A673 (cell line): Measurements from ENCODE around the gene TST. TPM values are rescaled to one million over a fixed set of nuclear protein-coding genes. Genes with fewer than 3 reads are reported as not detected.

Experiments
- BruUV-seq: library from RNA; stranded (reverse); fragments of 400-500 nt; replicated peaks from 2 replicates; lab custom pipeline; 2021; lab: Mats Ljungman, UMichigan
- CTCF ChIA-PET: fragments of 300-600 bp; sonication (Branson Sonifier 250); formaldehyde crosslinking; loops from one replicate; lab custom pipeline; 2022; ENCODE audit warnings: antibody characterized with exemption; lab: Charles Lee
- POLR2A ChIA-PET: fragments of 300-600 bp; sonication (Branson Sonifier 250); formaldehyde crosslinking; loops from one replicate; lab custom pipeline; 2022; ENCODE audit warnings: antibody characterized with exemption; ENCODE audit not compliant: low non-redundant PET; lab: Charles Lee
- DNase-seq: peaks from one replicate; pipeline ENCODE4 v3.0.0-alpha.2; 2015; ENCODE audit warnings: low spot score
- H3K27ac ChIP-seq: fragments of 200-600 bp; sonication (generic); 2 replicates; pipeline ENCODE4 v1.5.1; 2016; ENCODE audit warnings: mixed run types, low read depth, mild to moderate bottlenecking, mixed read lengths, antibody characterized with exemption, low read length; ENCODE audit not compliant: poor library complexity, severe bottlenecking
- H3K27me3 ChIP-seq: fragments of 200-600 bp; sonication (generic); replicated peaks from 2 replicates; pipeline ENCODE4 v1.6.1; 2017; ENCODE audit warnings: mixed run types, low read depth, mild to moderate bottlenecking, mixed read lengths, antibody characterized with exemption, low read length; ENCODE audit not compliant: insufficient read depth, poor library complexity
- H3K36me3 ChIP-seq: fragments of 200-600 bp; sonication (generic); 2 replicates; pipeline ENCODE4 v1.6.1; 2016; ENCODE audit warnings: mixed run types, mild to moderate bottlenecking, mixed read lengths, antibody characterized with exemption, low read length; ENCODE audit not compliant: insufficient read depth, poor library complexity, severe bottlenecking
- H3K4me1 ChIP-seq: fragments of 200-600 bp; sonication (generic); 2 replicates; pipeline ENCODE4 v1.6.1; 2017; ENCODE audit warnings: mixed run types, mild to moderate bottlenecking, mixed read lengths, antibody characterized with exemption, low read length; ENCODE audit not compliant: insufficient read depth, poor library complexity, severe bottlenecking
- H3K4me3 ChIP-seq: fragments of 200-600 bp; sonication (generic); 2 replicates; pipeline ENCODE4 v1.5.1; 2016; ENCODE audit warnings: low read depth, mixed run types, mild to moderate bottlenecking, mixed read lengths, low read length; ENCODE audit not compliant: poor library complexity, severe bottlenecking
- H3K9me3 ChIP-seq: fragments of 200-600 bp; sonication (generic); 2 replicates; pipeline ENCODE4 v1.6.1; 2016; ENCODE audit warnings: mixed run types, low read depth, mild to moderate bottlenecking, mixed read lengths, antibody characterized with exemption, low read length; ENCODE audit not compliant: poor library complexity, severe bottlenecking
- EZH2 ChIP-seq: fragments of 200-600 bp; sonication (generic); IDR thresholded peaks from 2 replicates; pipeline ENCODE4 v1.6.1; 2017; ENCODE audit warnings: borderline replicate concordance, low read depth, mild to moderate bottlenecking, mixed read lengths, antibody characterized with exemption, low read length; ENCODE audit not compliant: poor library complexity, severe bottlenecking
- intact Hi-C: fragments of 100-400 bp; cut with micrococcal nuclease; formaldehyde crosslinking; loops from one replicate; pipeline ENCODE4 v1.10.0; 2022; ENCODE audit not compliant: unreplicated experiment
- total RNA-seq: library from RNA; stranded (reverse); gene quantifications from 2 replicates; pipeline ENCODE4 v1.2.3, GENCODE V29; 2021
- TF ChIP-seq, protein P1 (sequence below): fragments of 300-800, 200-600 bp; sonication (generic); conservative IDR thresholded peaks from 2 replicates; pipeline ENCODE4 v1.5.1; 2017; ENCODE audit warnings: low read depth, mild to moderate bottlenecking, antibody characterized with exemption, low read length, moderate library complexity, mixed read lengths

The TST gene
- total RNA-seq, 1 experiment from 2014 or later = 31.3 TPM

DNA sequence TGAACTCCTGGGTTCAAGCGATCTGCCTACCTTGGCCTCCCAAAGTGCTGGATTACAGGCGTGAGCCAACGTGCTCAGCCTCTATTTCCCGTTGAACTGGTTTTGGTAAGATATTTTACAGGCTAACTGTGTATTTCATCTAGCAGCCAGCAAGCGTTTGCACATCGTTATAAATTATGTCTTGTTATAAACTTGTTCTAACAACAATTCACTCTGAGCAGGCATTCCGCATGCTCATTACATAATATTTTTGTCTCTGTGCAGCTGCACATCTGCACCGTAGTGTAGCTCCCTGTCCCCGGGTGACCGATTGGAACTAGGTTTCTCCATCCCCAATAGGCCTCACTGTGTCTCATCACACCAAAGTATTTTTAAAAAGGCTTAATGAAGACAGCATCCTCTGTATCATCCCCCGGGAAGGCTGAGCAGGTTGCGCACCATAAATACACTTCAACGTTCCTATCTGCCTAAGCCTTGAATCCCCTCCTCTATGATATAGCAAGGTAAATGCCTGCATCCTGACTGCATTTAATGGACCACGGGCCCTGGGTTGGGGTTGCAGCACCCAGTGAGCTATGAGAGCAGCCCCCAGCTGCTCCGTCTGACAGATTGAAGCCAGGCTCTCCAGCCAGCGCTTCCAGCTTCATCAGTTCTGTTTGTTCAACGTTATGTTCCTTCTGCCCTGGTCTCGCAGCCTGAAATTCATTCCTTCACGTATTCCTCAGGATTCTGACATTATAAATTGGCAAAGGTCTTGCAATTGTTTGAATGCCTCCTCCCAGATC lies 47.7 kb downstream of the TST start:
- ChIA-PET CTCF (no interaction called here), POLR2A (no interaction called here)
- no TSS peak for BruUV-seq
- intact Hi-C loops = no loop called here
- no peaks in the 10 kb centered on the region for H3K4me1 ChIP-seq
- H3K27me3 ChIP-seq = no peaks in the 10 kb centered on the region
- no peak for DNase-seq
- no peak for TF ChIP-seq EZH2
- TF ChIP-seq, protein P1, sequence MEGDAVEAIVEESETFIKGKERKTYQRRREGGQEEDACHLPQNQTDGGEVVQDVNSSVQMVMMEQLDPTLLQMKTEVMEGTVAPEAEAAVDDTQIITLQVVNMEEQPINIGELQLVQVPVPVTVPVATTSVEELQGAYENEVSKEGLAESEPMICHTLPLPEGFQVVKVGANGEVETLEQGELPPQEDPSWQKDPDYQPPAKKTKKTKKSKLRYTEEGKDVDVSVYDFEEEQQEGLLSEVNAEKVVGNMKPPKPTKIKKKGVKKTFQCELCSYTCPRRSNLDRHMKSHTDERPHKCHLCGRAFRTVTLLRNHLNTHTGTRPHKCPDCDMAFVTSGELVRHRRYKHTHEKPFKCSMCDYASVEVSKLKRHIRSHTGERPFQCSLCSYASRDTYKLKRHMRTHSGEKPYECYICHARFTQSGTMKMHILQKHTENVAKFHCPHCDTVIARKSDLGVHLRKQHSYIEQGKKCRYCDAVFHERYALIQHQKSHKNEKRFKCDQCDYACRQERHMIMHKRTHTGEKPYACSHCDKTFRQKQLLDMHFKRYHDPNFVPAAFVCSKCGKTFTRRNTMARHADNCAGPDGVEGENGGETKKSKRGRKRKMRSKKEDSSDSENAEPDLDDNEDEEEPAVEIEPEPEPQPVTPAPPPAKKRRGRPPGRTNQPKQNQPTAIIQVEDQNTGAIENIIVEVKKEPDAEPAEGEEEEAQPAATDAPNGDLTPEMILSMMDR = no peak
- H3K27ac ChIP-seq = no peak overlapping the region
- no peaks in the 10 kb centered on the region for H3K9me3 ChIP-seq
- no peaks in the 10 kb centered on the region for H3K36me3 ChIP-seq
- no peak overlapping the region for H3K4me3 ChIP-seq

DNA sequence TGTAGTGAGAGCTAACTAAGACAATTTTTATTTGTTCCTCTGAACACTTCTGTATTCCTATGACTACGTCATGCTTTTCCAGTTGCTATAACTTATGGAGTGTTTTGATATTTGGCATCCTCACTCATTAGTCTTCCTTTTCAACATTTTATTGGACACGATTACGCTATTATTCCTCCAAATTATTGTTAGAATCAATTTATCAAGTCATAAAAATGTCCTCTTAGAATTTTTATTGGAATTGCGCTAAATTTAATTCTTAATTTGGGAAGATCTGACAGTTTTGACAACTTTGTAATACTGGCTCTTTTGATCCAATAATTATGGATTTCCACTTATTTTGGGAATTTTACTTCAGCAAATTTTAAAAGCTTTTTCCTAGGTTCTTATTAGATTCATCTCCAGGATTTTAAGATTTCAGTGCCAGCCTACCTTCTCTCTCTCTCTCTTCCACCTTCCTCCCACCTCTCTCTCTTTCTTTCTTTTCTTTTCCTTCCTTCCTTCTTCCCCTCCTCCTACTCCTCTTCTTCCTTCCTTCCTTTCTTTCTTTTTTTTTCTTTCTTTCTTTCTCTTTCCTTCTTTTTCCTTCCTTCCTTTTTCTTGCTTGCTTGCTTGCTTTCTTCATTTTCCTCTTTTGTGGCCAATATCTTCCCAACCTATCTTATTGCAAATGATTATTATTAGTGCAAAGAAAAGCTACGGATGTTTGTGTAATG lies 50.8 kb downstream of the TST start:
- ChIA-PET POLR2A (no interaction called here), CTCF (interaction anchor here (0.7 to 0.8 kb wide), 2 partner anchors 9 to 58 kb away, joined by 4 to 26 read pairs; no protein-coding TSS in a partner anchor)
- DNase-seq = no peak
- Histone ChIP-seq H3K9me3 (no peaks in the 10 kb centered on the region), H3K27me3 (peaks cover 2% of the 10 kb centered on the region), H3K4me1 (no peaks in the 10 kb centered on the region), H3K36me3 (no peaks in the 10 kb centered on the region), H3K4me3 (no peak overlapping the region), H3K27ac (no peak overlapping the region)
- intact Hi-C loops = no loop called here
- BruUV-seq = no TSS peak
- no peak for TF ChIP-seq EZH2
- TF ChIP-seq, protein P1 = no peak

DNA sequence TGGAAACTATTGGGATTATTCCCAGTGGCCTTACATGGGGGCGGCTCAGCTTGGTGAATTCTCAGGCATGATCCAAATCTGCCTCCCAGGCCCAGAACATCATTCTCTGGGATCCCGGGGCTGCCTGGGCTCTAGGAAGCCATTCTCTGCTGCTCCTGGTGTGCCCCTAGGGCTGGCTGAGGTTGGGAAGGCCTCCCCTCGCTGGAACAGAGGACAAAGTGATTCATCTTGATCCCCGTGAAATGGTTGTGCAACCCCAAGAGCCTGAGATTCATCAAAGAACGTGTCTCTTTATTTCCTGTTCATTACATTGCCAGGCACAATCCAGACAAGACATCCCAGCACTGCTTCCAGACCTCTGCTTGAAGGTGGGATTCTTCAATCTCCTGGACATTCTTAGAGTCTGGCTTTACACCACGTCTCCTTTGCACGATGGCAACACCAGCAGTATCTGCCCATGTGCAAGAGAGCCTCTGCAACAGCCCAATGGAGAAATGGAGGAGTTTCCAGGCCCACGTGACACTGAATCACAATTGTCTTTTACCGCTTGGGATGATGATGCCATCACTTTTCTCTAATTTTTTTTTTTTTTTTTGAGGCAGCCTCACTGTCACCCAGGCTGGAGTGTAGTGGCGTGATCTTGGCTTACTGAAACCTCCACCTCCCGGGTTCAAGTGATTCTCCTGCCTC lies 52.3 kb downstream of the TST start:
- no peaks in the 10 kb centered on the region for H3K9me3 ChIP-seq
- H3K27me3 ChIP-seq = peaks cover 10% of the 10 kb centered on the region
- no peak for DNase-seq
- no peak for TF ChIP-seq EZH2
- TF ChIP-seq, protein P1 = no peak
- H3K4me3 ChIP-seq = no peak overlapping the region
- H3K27ac ChIP-seq = no peak overlapping the region
- H3K36me3 ChIP-seq = no peaks in the 10 kb centered on the region
- H3K4me1 ChIP-seq = no peaks in the 10 kb centered on the region
- no TSS peak for BruUV-seq
- POLR2A ChIA-PET = no interaction called here
- intact Hi-C loops = no loop called here
- CTCF ChIA-PET = no interaction called here
